IMR-90 (cell line): Measurements from ENCODE around the gene CERS6. TPM values are rescaled to one million over a fixed set of nuclear protein-coding genes. Genes with fewer than 3 reads are reported as not detected.

ENCODE experiments used
- ATAC-seq: fragments of 200-7000 bp; cut with Tn5 transposase; 2 replicates; pipeline ENCODE4 v1.9.1; 2020; ENCODE audit warnings: low read depth, mild to moderate bottlenecking, moderate library complexity
- BruUV-seq: library from RNA; stranded (reverse); fragments of 400-500 nt; replicated peaks from 2 replicates; lab custom pipeline; 2021; lab: Mats Ljungman, UMichigan
- CTCF ChIA-PET: fragments of 300-600 bp; formaldehyde crosslinking; extraction: SDS; loops from one replicate; lab custom pipeline; 2021; ENCODE audit warnings: antibody characterized with exemption; lab: Yijun Ruan, JAX
- POLR2A ChIA-PET: fragments of 300-600 bp; sonication (Branson Sonifier 250); formaldehyde crosslinking; loops from one replicate; lab custom pipeline; 2022; ENCODE audit warnings: antibody characterized with exemption; ENCODE audit not compliant: unreplicated experiment; lab: Charles Lee
- DNase-seq: peaks from one replicate; pipeline ENCODE4 v3.0.0; 2013
- H2AFZ ChIP-seq: replicated peaks from 2 replicates; pipeline ENCODE3; 2013; ENCODE audit warnings: low read length, mild to moderate bottlenecking; ENCODE audit not compliant: poor library complexity
- H2AK5ac ChIP-seq: 2 replicates; pipeline ENCODE4 v1.6.1; 2013; ENCODE audit warnings: low read depth, low read length, inconsistent platforms
- H2AK9ac ChIP-seq: replicated peaks from 2 replicates; pipeline ENCODE3; 2013; ENCODE audit warnings: mild to moderate bottlenecking, low read depth, low read length, moderate library complexity; ENCODE audit not compliant: poor library complexity
- H2BK120ac ChIP-seq: 2 replicates; pipeline ENCODE4 v1.6.1; 2013; ENCODE audit warnings: low read depth, low read length, inconsistent platforms
- H2BK15ac ChIP-seq: 3 replicates; pipeline ENCODE4 v1.6.1; 2013; ENCODE audit warnings: low read depth, low read length, inconsistent platforms
- H2BK20ac ChIP-seq: 2 replicates; pipeline ENCODE4 v1.6.1; 2013; ENCODE audit warnings: low read depth, mild to moderate bottlenecking, inconsistent platforms, low read length, moderate library complexity
- H2BK5ac ChIP-seq: 2 replicates; pipeline ENCODE4 v1.6.1; 2013; ENCODE audit warnings: mild to moderate bottlenecking, low read depth, low read length, inconsistent platforms; ENCODE audit not compliant: poor library complexity, severe bottlenecking
- H3K14ac ChIP-seq: replicated peaks from 2 replicates; pipeline ENCODE4 v1.6.1; 2013; ENCODE audit warnings: low read depth, low read length, inconsistent platforms
- H3K18ac ChIP-seq: 2 replicates; pipeline ENCODE4 v1.6.1; 2013; ENCODE audit warnings: low read depth, low read length, control low read depth
- H3K23ac ChIP-seq: 2 replicates; pipeline ENCODE4 v1.6.1; 2013; ENCODE audit warnings: low read depth, low read length, inconsistent platforms
- H3K27ac ChIP-seq: 2 replicates; pipeline ENCODE4 v1.5.1; 2013; ENCODE audit warnings: mild to moderate bottlenecking, control low read depth, low read length; ENCODE audit not compliant: insufficient read depth
- H3K27me3 ChIP-seq: 2 replicates; pipeline ENCODE4 v1.6.1; 2013; ENCODE audit warnings: low read length; ENCODE audit not compliant: control insufficient read depth, insufficient read depth
- H3K36me3 ChIP-seq: 2 replicates; pipeline ENCODE4 v1.6.1; 2013; ENCODE audit warnings: low read length, mixed read lengths; ENCODE audit not compliant: control insufficient read depth, insufficient read depth
- H3K4ac ChIP-seq: 2 replicates; pipeline ENCODE4 v1.6.1; 2013; ENCODE audit warnings: low read depth, low read length, inconsistent platforms
- H3K4me1 ChIP-seq: 2 replicates; pipeline ENCODE4 v1.6.1; 2013; ENCODE audit warnings: low read length, mixed read lengths; ENCODE audit not compliant: control insufficient read depth, insufficient read depth
- H3K4me2 ChIP-seq: 2 replicates; pipeline ENCODE4 v1.6.1; 2013; ENCODE audit warnings: low read depth, mild to moderate bottlenecking, control low read depth, low read length, moderate library complexity
- H3K4me3 ChIP-seq: 2 replicates; pipeline ENCODE4 v1.5.1; 2013; ENCODE audit warnings: low read depth, mild to moderate bottlenecking, control low read depth, low read length, moderate library complexity; ENCODE audit not compliant: insufficient read depth
- H3K56ac ChIP-seq: 2 replicates; pipeline ENCODE4 v1.6.1; 2013; ENCODE audit warnings: low read length, inconsistent platforms; ENCODE audit not compliant: insufficient read depth; ENCODE audit errors: extremely low read depth
- H3K79me1 ChIP-seq, 2 experiments: 2 replicates each; pipeline ENCODE4 v1.6.1; 2013; ENCODE audit warnings: low read length in 2 of 2, inconsistent platforms in 1 of 2, low read depth in 1 of 2
- H3K9ac ChIP-seq: 2 replicates; pipeline ENCODE4 v1.6.1; 2013; ENCODE audit warnings: low read depth, low read length, control low read depth
- H3K9me1 ChIP-seq: 2 replicates; pipeline ENCODE4 v1.6.1; 2013; ENCODE audit warnings: low read length, inconsistent platforms; ENCODE audit not compliant: insufficient read depth
- H3K9me3 ChIP-seq: 2 replicates; pipeline ENCODE4 v1.6.1; 2013; ENCODE audit warnings: low read length; ENCODE audit not compliant: control insufficient read depth, insufficient read depth
- H4K20me1 ChIP-seq: 2 replicates; pipeline ENCODE4 v1.6.1; 2013; ENCODE audit warnings: low read length, inconsistent platforms; ENCODE audit not compliant: insufficient read depth
- H4K5ac ChIP-seq: 2 replicates; pipeline ENCODE4 v1.6.1; 2013; ENCODE audit warnings: mild to moderate bottlenecking, low read depth, low read length, control low read depth
- H4K8ac ChIP-seq, 2 experiments: 2 replicates each; pipeline ENCODE4 v1.6.1; 2013; ENCODE audit warnings: low read depth in 2 of 2, low read length in 2 of 2, control low read depth in 1 of 2, inconsistent platforms in 1 of 2
- H4K91ac ChIP-seq: 2 replicates; pipeline ENCODE4 v1.6.1; 2013; ENCODE audit warnings: low read depth, low read length, inconsistent platforms; ENCODE audit not compliant: insufficient read depth
- BHLHE40 ChIP-seq: fragments of 150-350 bp; IDR thresholded peaks from 2 replicates; pipeline ENCODE4 v1.6.1; 2016; ENCODE audit warnings: mild to moderate bottlenecking, low read depth, low read length
- CEBPB ChIP-seq: IDR thresholded peaks from 2 replicates; pipeline ENCODE4 v1.6.1; 2012; ENCODE audit warnings: low read depth, low read length, improper control_type of control experiment
- CHD1 ChIP-seq: IDR thresholded peaks from 2 replicates; pipeline ENCODE4 v1.6.1; 2012; ENCODE audit warnings: low read depth, low read length, improper control_type of control experiment
- CTCF ChIP-seq: conservative IDR thresholded peaks from 2 replicates; pipeline ENCODE4 v1.5.1; 2012; ENCODE audit warnings: mild to moderate bottlenecking, low read depth, low read length, improper control_type of control experiment
- ELK1 ChIP-seq: fragments of 150-350 bp; IDR thresholded peaks from 2 replicates; pipeline ENCODE4 v1.6.1; 2016; ENCODE audit warnings: low read depth, mild to moderate bottlenecking, low read length, moderate library complexity, borderline replicate concordance
- MAFK ChIP-seq: IDR thresholded peaks from 2 replicates; pipeline ENCODE4 v1.6.1; 2012; ENCODE audit warnings: low read depth, low read length, improper control_type of control experiment
- MAZ ChIP-seq: IDR thresholded peaks from 2 replicates; pipeline ENCODE4 v1.6.1; 2012; ENCODE audit warnings: low read depth, mild to moderate bottlenecking, low read length, improper control_type of control experiment, moderate library complexity, borderline replicate concordance
- MXI1 ChIP-seq: IDR thresholded peaks from 2 replicates; pipeline ENCODE4 v1.6.1; 2012; ENCODE audit warnings: low read depth, mild to moderate bottlenecking, low read length, moderate library complexity, borderline replicate concordance
- NFE2L2 ChIP-seq: fragments of 150-350 bp; IDR thresholded peaks from 2 replicates; pipeline ENCODE4 v1.6.1; 2016; ENCODE audit warnings: low read depth, mild to moderate bottlenecking, low read length
- POLR2A ChIP-seq: IDR thresholded peaks from 2 replicates; pipeline ENCODE4 v1.6.1; 2012; ENCODE audit warnings: mild to moderate bottlenecking, low read depth, low read length
- RAD21 ChIP-seq: IDR thresholded peaks from 2 replicates; pipeline ENCODE4 v1.6.1; 2012; ENCODE audit warnings: low read length, improper control_type of control experiment
- RCOR1 ChIP-seq: IDR thresholded peaks from 2 replicates; pipeline ENCODE4 v1.6.1; 2012; ENCODE audit warnings: mild to moderate bottlenecking, low read length, improper control_type of control experiment; ENCODE audit not compliant: insufficient replicate concordance
- RFX5 ChIP-seq: IDR thresholded peaks from 2 replicates; pipeline ENCODE4 v1.8.0; 2012; ENCODE audit warnings: low read depth, mild to moderate bottlenecking, low read length, moderate library complexity
- SMC3 ChIP-seq: fragments of 150-350 bp; IDR thresholded peaks from 2 replicates; pipeline ENCODE4 v1.6.1; 2016; ENCODE audit warnings: low read depth, mild to moderate bottlenecking, antibody characterized with exemption, low read length, moderate library complexity
- USF2 ChIP-seq: fragments of 150-350 bp; IDR thresholded peaks from 2 replicates; pipeline ENCODE4 v1.6.1; 2017; ENCODE audit warnings: mild to moderate bottlenecking, antibody characterized with exemption, low read length, low read depth
- WGBS, 2 experiments: methylation state at CpG; one replicate each; pipeline versions ENCODE4 v1.1.5 to v1.1.7; 2013; ENCODE audit warnings: missing lambda C conversion rate in 2 of 2; ENCODE audit not compliant: insufficient read length in 1 of 2; ENCODE audit errors: extremely low coverage in 2 of 2; 5-methylcytosine and 5-hydroxymethylcytosine counted together
- dilution Hi-C: fragments of 300-500 bp; cut with HindIII; formaldehyde crosslinking; loops from one replicate; pipeline ENCODE4 v1.14.3; 2018; ENCODE audit warnings: low sequenced_read_pairs; ENCODE audit not compliant: unreplicated experiment
- in situ Hi-C: fragments of 300-500 bp; cut with MboI; formaldehyde crosslinking; loops from 3 replicates; pipeline ENCODE4 v1.14.3; 2019; ENCODE audit warnings: low sequenced_read_pairs, inconsistent platforms, mixed read lengths
- intact Hi-C: fragments of 100-400 bp; cut with micrococcal nuclease; formaldehyde crosslinking; loops from 2 replicates; pipeline ENCODE4 v1.10.0; 2022
- polyA plus RNA-seq, 3 experiments: library from polyadenylated mRNA; depleted of rRNA; stranded (reverse); fragments of >200 nt; gene quantifications; 2 replicates each; pipeline ENCODE4 v1.2.3, GENCODE V29; 2012; ENCODE audit warnings: low replicate concordance in 1 of 3
- total RNA-seq: library from RNA; depleted of rRNA; stranded (reverse); fragments of >200 nt; gene quantifications from 2 replicates; pipeline ENCODE4 v1.2.3, GENCODE V29; 2012

Gene CERS6
- total and polyA plus RNA-seq, 2 of the 4 experiments (the other 2 are of a cell fraction), result 2.1 to 5.7 TPM

- no peaks in the 10 kb centered on the region for H3K9me3 ChIP-seq
- in situ Hi-C loops (no loop called here), dilution Hi-C loops (no loop called here), intact Hi-C loops (no loop called here)
- no peaks in the 10 kb centered on the region for H3K36me3 ChIP-seq
- no peak overlapping the region for H2AK5ac ChIP-seq
- no peak for DNase-seq
- no peaks in the 10 kb centered on the region for H3K4me1 ChIP-seq
- no peaks in the 10 kb centered on the region for H3K9me1 ChIP-seq
- ChIA-PET CTCF (no interaction called here), POLR2A (no interaction called here)
- H4K20me1 ChIP-seq, result no peaks in the 10 kb centered on the region
- ATAC-seq, result no peak
- no peak overlapping the region for H2AK9ac ChIP-seq
- no TSS peak for BruUV-seq
- no peak overlapping the region for H3K14ac ChIP-seq
- no peak overlapping the region for H3K18ac ChIP-seq
- H4K5ac ChIP-seq, result no peak overlapping the region
- no peak overlapping the region for H3K27ac ChIP-seq
- H2BK5ac ChIP-seq, result no peak overlapping the region
- no peak overlapping the region for H3K4me2 ChIP-seq
- TF ChIP-seq SMC3, result no peak
- no peak for TF ChIP-seq CTCF
- TF ChIP-seq POLR2A, result no peak
- TF ChIP-seq RAD21, result no peak
- TF ChIP-seq RCOR1, result no peak
- TF ChIP-seq MAFK, result no peak
- no peak for TF ChIP-seq RFX5
- TF ChIP-seq CEBPB, result no peak
- TF ChIP-seq MXI1, result no peak
- no peak for TF ChIP-seq CHD1
- TF ChIP-seq MAZ, result no peak
- TF ChIP-seq BHLHE40, result no peak
- no peak for TF ChIP-seq USF2
- no peak for TF ChIP-seq NFE2L2
- no peak for TF ChIP-seq ELK1
- no peak overlapping the region for H3K4ac ChIP-seq
- WGBS, 2 experiments, result no CpG with 5 or more reads among the region's 3 CpGs
- H2BK15ac ChIP-seq, result no peak overlapping the region
- H3K9ac ChIP-seq, result no peak overlapping the region
- H2AFZ ChIP-seq, result no peak overlapping the region
- no peak overlapping the region for H2BK20ac ChIP-seq
- no peak overlapping the region for H3K23ac ChIP-seq
- no peaks in the 10 kb centered on the region for H3K27me3 ChIP-seq
- no peak overlapping the region for H3K4me3 ChIP-seq
- H3K56ac ChIP-seq, result no peak overlapping the region
- H4K8ac ChIP-seq, result no peak overlapping the region
- H2BK120ac ChIP-seq, result no peak overlapping the region
- no peaks in the 10 kb centered on the region for H3K79me1 ChIP-seq
- no peak overlapping the region for H4K91ac ChIP-seq
Measured at GRCh38 chr2:168740788-168741187, 284.7 kb downstream of the CERS6 start.
